ENCODE data around the gene EVA1A. TPM values are rescaled to one million over a fixed set of nuclear protein-coding genes. Genes with fewer than 3 reads are reported as not detected.

The EVA1A gene
- 35.2 and 37.8 TPM in 2 replicates for total RNA-seq (2014; rRNA removed; shearing (Covaris generic))

GRCh38 chr2:75560768-75561565 is at the start of gene EVA1A:
TSS of gene EVA1A (minus strand) at chr2:75560939. CDS start at chr2:75518140, 42,799 bp downstream.

Small RNAs within 50 kb of the gene (small RNA-seq; reads per million reads assigned to genes)
- not detected for gene RF01233

Other genes starting within 250 kb of the EVA1A start
- gene MRPL19, start 85.8 kb upstream of the EVA1A start, total RNA-seq (2014; rRNA removed; shearing (Covaris generic)), result 48.7 and 62.4 TPM in 2 replicates
- 29.1 and 36.1 TPM in 2 replicates for gene GCFC2, start 150.0 kb upstream of the EVA1A start, total RNA-seq (2014; rRNA removed; shearing (Covaris generic))

Measured in A375 (cell line).